Measurements from ENCODE around the gene RGL4. TPM values are rescaled to one million over a fixed set of nuclear protein-coding genes. Genes with fewer than 3 reads are reported as not detected.
A peak's percentile ranks its signal among the peaks of the same experiment; 100 is the strongest.

Gene RGL4
- total RNA-seq, 1 donor from 2014 or later, result not detected

DNA sequence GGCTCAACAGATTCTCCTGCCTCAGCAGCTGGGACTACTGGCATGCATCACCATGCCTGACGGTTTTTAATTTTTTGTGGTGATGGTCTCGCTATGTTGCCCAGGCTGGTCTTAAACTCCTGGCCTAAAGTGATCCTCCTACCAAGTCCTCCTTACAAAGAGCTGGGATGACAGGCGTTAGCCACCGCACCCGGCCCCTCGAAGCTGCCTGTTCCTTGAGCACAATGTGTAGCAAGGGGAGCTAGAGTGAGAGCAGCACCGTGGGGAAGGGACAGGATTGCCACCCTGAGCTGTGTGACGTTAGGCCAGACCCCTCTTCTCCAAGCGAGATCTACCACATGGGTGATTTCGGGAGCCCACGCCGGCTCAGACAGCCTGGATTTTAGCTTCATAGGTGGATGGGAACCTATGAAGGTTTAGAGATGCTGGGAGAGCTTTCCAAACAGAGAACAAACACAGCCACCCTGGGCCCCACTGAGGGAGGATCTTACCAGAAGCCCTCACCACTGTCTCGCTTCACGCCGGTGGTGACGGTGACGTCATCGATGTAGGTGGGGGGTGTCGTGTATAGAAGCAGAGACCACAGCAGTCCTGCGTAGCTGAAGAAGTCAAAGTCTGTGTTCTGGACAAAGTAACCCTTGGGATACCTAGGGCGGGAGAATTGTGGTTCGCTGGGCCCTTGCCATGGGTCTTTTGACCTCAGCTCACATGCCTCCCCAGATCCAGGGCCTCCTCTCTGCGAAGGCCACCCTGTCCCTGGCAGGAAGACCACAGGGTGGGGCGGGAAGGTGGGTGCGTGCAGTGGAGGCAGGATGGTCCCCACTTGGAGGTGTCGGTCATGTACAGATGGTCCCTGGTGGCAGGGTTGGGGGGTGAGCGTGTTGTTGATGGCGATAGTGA, 23.1 kb downstream of the RGL4 start:
- Mint-ChIP-seq H3K9me3 (ENCODE audit: unreplicated experiment) (no peaks in the 10 kb centered on the region), H3K27ac (ENCODE audit: unreplicated experiment) (no peak overlapping the region), H3K27me3 (ENCODE audit: unreplicated experiment) (peaks cover 2% of the 10 kb centered on the region), H3K4me1 (ENCODE audit: low read depth, unreplicated experiment) (no peaks in the 10 kb centered on the region), H3K36me3 (ENCODE audit: unreplicated experiment) (no peaks in the 10 kb centered on the region), H3K4me3 (ENCODE audit: unreplicated experiment) (no peak overlapping the region)
- no peak for DNase-seq
- TF ChIP-seq, protein P1, sequence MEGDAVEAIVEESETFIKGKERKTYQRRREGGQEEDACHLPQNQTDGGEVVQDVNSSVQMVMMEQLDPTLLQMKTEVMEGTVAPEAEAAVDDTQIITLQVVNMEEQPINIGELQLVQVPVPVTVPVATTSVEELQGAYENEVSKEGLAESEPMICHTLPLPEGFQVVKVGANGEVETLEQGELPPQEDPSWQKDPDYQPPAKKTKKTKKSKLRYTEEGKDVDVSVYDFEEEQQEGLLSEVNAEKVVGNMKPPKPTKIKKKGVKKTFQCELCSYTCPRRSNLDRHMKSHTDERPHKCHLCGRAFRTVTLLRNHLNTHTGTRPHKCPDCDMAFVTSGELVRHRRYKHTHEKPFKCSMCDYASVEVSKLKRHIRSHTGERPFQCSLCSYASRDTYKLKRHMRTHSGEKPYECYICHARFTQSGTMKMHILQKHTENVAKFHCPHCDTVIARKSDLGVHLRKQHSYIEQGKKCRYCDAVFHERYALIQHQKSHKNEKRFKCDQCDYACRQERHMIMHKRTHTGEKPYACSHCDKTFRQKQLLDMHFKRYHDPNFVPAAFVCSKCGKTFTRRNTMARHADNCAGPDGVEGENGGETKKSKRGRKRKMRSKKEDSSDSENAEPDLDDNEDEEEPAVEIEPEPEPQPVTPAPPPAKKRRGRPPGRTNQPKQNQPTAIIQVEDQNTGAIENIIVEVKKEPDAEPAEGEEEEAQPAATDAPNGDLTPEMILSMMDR (IDR thresholded peaks at IDR 0.05; ENCODE audit: partially characterized antibody, unreplicated experiment), result no peak

DNA sequence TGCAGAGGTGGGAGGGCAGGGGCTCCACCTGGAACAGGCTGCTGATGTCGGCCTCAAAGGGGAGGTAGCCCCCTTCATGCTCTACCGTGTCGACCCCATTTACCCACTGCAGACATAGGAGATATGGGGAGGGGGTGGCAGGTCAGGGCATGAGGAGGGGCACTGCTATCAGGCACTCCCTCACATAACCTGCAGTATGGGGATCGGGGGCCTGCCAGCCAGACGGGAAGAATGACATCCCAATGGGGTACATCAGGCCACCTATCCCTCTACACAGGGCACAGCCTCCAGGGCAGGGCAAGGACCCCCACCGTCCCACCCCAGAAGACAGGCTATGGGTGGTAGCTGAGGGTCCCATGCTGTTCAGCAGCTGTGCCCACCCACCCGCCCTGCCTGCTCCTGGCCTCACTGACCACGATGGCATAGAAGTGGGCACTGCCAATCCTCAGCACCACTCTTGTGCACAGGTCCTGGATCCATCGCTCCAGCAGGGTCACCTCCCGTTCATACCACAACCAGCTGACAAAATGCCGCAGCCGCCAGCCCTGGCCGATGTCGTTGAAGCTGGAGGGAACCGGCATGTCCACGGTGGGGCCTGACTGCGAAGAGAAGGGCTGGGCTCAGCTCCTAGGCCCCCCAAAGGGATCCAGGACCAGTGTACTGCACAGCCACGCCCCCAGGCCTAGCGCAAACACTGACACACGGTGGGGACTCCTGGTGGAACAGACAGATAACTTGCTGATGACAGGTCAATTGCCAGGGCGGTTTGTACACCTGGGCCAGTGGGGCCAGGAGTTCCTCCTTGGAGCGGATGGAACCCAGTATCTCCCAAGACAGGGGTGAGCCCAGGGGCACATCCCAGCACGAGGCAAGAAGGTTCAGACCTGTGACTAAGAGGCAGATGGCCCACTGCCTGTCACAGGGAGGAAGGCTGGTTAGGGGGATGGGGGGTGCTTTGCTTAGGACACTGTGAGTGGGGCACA, 24.1 kb downstream of the RGL4 start:
- TF ChIP-seq, protein P1 (IDR thresholded peaks at IDR 0.05; ENCODE audit: partially characterized antibody, unreplicated experiment), result no peak
- no peaks in the 10 kb centered on the region for H3K4me1 Mint-ChIP-seq (ENCODE audit: low read depth, unreplicated experiment)
- H3K27ac Mint-ChIP-seq (ENCODE audit: unreplicated experiment), result no peak overlapping the region

DNA sequence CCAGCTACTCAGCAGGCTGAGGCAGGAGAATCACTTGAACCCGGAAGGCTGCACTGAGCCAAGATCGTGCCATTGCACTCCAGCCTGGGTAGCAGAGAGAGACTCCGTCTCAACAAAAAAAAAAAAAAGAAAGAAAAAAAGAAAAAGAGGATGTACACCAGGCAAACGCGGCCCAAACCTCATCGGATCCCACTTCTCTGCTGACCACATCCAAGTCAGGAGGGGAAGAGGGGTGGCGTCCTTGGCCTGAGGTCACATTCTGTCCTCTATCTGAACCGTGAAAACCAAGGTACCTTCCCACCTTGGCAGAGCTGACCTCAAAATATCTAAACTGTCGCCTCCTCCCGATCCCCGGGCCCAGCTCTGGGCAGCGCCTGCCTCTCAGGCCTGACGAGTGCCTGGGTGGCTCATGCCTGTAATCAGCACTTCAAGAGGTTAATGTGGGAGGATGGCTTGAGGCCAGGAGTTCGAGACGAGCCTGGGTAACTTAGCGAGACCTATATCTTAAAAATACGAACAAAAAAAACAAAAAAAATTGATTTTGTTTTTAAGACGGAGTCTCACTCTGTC, 25.1 kb downstream of the RGL4 start:
- TF ChIP-seq, protein P1 (IDR thresholded peaks at IDR 0.05; ENCODE audit: partially characterized antibody, unreplicated experiment), result no peak
- H3K9me3 Mint-ChIP-seq (ENCODE audit: unreplicated experiment), result no peaks in the 10 kb centered on the region
- H3K27ac Mint-ChIP-seq (ENCODE audit: unreplicated experiment), result no peak overlapping the region
- H3K27me3 Mint-ChIP-seq (ENCODE audit: unreplicated experiment), result peaks cover 2% of the 10 kb centered on the region
- DNase-seq, result no peak
- H3K36me3 Mint-ChIP-seq (ENCODE audit: unreplicated experiment), result no peaks in the 10 kb centered on the region
- H3K4me3 Mint-ChIP-seq (ENCODE audit: unreplicated experiment), result peak overlapping the region; percentile 42
- no peaks in the 10 kb centered on the region for H3K4me1 Mint-ChIP-seq (ENCODE audit: low read depth, unreplicated experiment)

More for the DNA sequence above, 24.1 kb downstream of the RGL4 start:
- no peaks in the 10 kb centered on the region for H3K36me3 Mint-ChIP-seq (ENCODE audit: unreplicated experiment)
- peaks cover 2% of the 10 kb centered on the region for H3K27me3 Mint-ChIP-seq (ENCODE audit: unreplicated experiment)
- DNase-seq, result no peak
- no peak overlapping the region for H3K4me3 Mint-ChIP-seq (ENCODE audit: unreplicated experiment)
- no peaks in the 10 kb centered on the region for H3K9me3 Mint-ChIP-seq (ENCODE audit: unreplicated experiment)

DNA sequence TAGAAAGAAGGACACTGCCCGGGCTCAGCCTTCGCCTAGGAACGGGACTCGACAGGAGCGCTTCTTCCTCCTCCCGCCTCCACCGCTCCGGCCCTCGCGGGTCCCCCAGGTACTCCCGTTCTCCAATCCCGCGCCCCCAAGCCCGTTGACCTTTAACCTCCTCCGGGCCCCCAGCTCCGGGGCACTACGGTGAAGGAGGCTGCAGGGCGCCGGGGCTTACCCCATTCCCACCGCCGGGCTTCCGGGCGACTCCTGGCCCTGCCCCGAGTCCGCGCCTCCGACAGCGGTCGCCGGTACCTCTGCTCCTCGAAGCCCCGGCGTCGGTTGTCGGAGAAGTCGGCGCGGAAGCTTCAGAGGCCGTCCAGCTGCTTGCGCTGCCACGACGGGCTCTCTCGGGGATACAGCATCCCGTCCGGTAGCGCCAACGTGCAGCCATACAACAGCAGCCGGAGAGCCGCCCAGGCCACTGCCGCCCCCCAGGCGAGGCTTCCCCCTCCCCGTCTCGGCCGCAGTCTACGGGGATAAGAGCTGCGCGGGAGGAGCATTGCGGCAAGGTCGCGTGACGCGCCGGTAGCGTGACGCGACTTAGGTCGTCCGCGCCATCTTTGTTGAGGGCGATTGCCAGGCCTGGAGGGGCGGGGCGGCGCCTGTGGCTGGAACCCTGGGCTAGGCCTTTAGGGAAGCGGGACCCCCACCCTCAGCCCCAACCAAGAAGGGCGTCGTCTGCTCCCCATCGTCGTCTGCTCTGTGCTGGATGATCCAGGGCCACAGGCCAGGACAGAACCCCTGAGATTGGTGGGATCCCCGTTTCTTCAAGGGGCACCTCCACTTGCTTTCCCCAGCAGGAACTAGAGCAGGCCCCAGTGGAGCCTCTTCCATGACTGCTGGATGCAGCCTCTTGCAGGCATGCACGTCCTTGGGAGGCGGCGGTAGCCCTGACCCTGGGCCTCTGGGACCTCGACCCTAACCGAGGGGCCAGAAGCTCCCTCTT, 26.3 kb downstream of the RGL4 start:
- Mint-ChIP-seq H3K9me3 (ENCODE audit: unreplicated experiment) (no peaks in the 10 kb centered on the region), H3K4me1 (ENCODE audit: low read depth, unreplicated experiment) (no peaks in the 10 kb centered on the region), H3K4me3 (ENCODE audit: unreplicated experiment) (peak overlapping the region; percentile 74), H3K27ac (ENCODE audit: unreplicated experiment) (peak overlapping the region; percentile 77), H3K27me3 (ENCODE audit: unreplicated experiment) (peaks cover 2% of the 10 kb centered on the region), H3K36me3 (ENCODE audit: unreplicated experiment) (no peaks in the 10 kb centered on the region)
- TF ChIP-seq, protein P1 (IDR thresholded peaks at IDR 0.05; ENCODE audit: partially characterized antibody, unreplicated experiment), result no peak
- peak; percentile 94 for DNase-seq
